HL-60 (cell line): Measurements from ENCODE around the gene NYNRIN.

Experiments used
- DNase-seq, 2 experiments: peaks; one replicate each; pipeline ENCODE4 v3.0.0-alpha.2; 2010 to 2020; ENCODE audit warnings: low read depth in 1 of 2, low spot score in 1 of 2
- H3K27ac ChIP-seq: fragments of 250-450 bp; sonication (Bioruptor Pico); replicated peaks from 2 replicates; pipeline ENCODE4 v1.5.1; 2020; ENCODE audit warnings: mild to moderate bottlenecking, moderate library complexity
- H3K27me3 ChIP-seq: fragments of 250-450 bp; sonication (Bioruptor Pico); 2 replicates; pipeline ENCODE4 v1.5.1; 2021; ENCODE audit warnings: mild to moderate bottlenecking, moderate library complexity; ENCODE audit not compliant: insufficient read depth, poor library complexity, severe bottlenecking
- H3K4me3 ChIP-seq: replicated peaks from 2 replicates; pipeline ENCODE4 v1.5.1; 2011; ENCODE audit warnings: mild to moderate bottlenecking, control low read depth, low read length; ENCODE audit not compliant: insufficient read depth
- GABPA ChIP-seq: IDR thresholded peaks from 2 replicates; pipeline ENCODE4 v1.6.1; 2012; ENCODE audit warnings: low read depth
- POLR2AphosphoS5 ChIP-seq: IDR thresholded peaks from 2 replicates; pipeline ENCODE4 v1.6.1; 2012; ENCODE audit warnings: low read depth

NYNRIN gene

GRCh38 chr14:24465805-24466204 lies 67.0 kb downstream of the NYNRIN start:
- H3K27ac ChIP-seq = no peak overlapping the region
- H3K4me3 ChIP-seq = no peak overlapping the region
- no peak for TF ChIP-seq GABPA
- TF ChIP-seq POLR2AphosphoS5 = no peak
- DNase-seq = no peak
- no peaks in the 10 kb centered on the region for H3K27me3 ChIP-seq
